GM23338 (cell line): ENCODE data around the gene SND1. TPM values are rescaled to one million over a fixed set of nuclear protein-coding genes. Genes with fewer than 3 reads are reported as not detected.

Source experiments
- ATAC-seq: fragments of 200-7000 bp; cut with Tn5 transposase; 3 replicates; pipeline ENCODE4 v1.9.1; 2020
- DNase-seq: peaks from one replicate; pipeline ENCODE4 v3.0.0-alpha.2; 2015; ENCODE audit warnings: low spot score
- H2AFZ ChIP-seq: fragments of 200-600 bp; sonication (generic); 2 replicates; pipeline ENCODE4 v1.8.0; 2016; ENCODE audit warnings: antibody characterized with exemption, mild to moderate bottlenecking, moderate library complexity
- H3F3A ChIP-seq: fragments of 200-600 bp; sonication (generic); replicated peaks from 2 replicates; pipeline ENCODE4 v1.8.0; 2017; ENCODE audit warnings: antibody characterized with exemption, mixed run types, low read depth
- H3K27ac ChIP-seq: fragments of 200-600 bp; sonication (generic); 2 replicates; pipeline ENCODE4 v1.6.1; 2016; ENCODE audit warnings: low read depth
- H3K27me3 ChIP-seq: fragments of 200-600 bp; sonication (generic); 2 replicates; pipeline ENCODE4 v1.8.0; 2016; ENCODE audit warnings: mild to moderate bottlenecking, mixed run types, moderate library complexity; ENCODE audit not compliant: insufficient read depth
- H3K36me3 ChIP-seq: fragments of 200-600 bp; sonication (generic); 2 replicates; pipeline ENCODE4 v1.8.0; 2016; ENCODE audit warnings: mild to moderate bottlenecking; ENCODE audit not compliant: insufficient read depth
- H3K4me1 ChIP-seq: fragments of 200-600 bp; sonication (generic); 2 replicates; pipeline ENCODE4 v1.8.0; 2016; ENCODE audit warnings: mild to moderate bottlenecking, moderate library complexity; ENCODE audit not compliant: insufficient read depth
- H3K4me2 ChIP-seq: fragments of 200-600 bp; sonication (generic); 2 replicates; pipeline ENCODE4 v1.7.1; 2017; ENCODE audit warnings: mixed run types
- H3K4me3 ChIP-seq: fragments of 200-600 bp; sonication (generic); 2 replicates; pipeline ENCODE4 v1.6.1; 2016; ENCODE audit warnings: mixed run types
- H3K79me2 ChIP-seq: fragments of 200-600 bp; sonication (generic); replicated peaks from 2 replicates; pipeline ENCODE4 v1.8.0; 2017; ENCODE audit warnings: mild to moderate bottlenecking; ENCODE audit not compliant: insufficient read depth
- H3K9me2 ChIP-seq: fragments of 200-600 bp; sonication (generic); 2 replicates; pipeline ENCODE4 v1.8.0; 2017; ENCODE audit not compliant: insufficient read depth
- H4K20me1 ChIP-seq: fragments of 200-600 bp; sonication (generic); replicated peaks from 2 replicates; pipeline ENCODE4 v1.8.0; 2017; ENCODE audit warnings: mild to moderate bottlenecking; ENCODE audit not compliant: insufficient read depth
- H3K27ac Mint-ChIP-seq: 2 replicates; pipeline ENCODE4 v1.8.0; 2020; ENCODE audit warnings: inconsistent platforms, mild to moderate bottlenecking, moderate library complexity, mixed read lengths
- H3K27me3 Mint-ChIP-seq: 3 replicates; pipeline ENCODE4 v1.8.0; 2022; ENCODE audit warnings: low read depth, mild to moderate bottlenecking, moderate library complexity, mixed read lengths, inconsistent platforms; ENCODE audit not compliant: insufficient read depth, poor library complexity
- H3K36me3 Mint-ChIP-seq: 3 replicates; pipeline ENCODE4 v1.8.0; 2021; ENCODE audit warnings: low read depth, mild to moderate bottlenecking, inconsistent platforms, moderate library complexity, mixed read lengths
- H3K4me1 Mint-ChIP-seq: 3 replicates; pipeline ENCODE4 v1.8.0; 2020; ENCODE audit warnings: mild to moderate bottlenecking, inconsistent platforms, mixed read lengths
- H3K4me3 Mint-ChIP-seq: 3 replicates; pipeline ENCODE4 v1.8.0; 2021; ENCODE audit warnings: moderate library complexity, mild to moderate bottlenecking, inconsistent platforms, mixed read lengths
- H3K9me3 Mint-ChIP-seq: 3 replicates; pipeline ENCODE4 v1.8.0; 2020; ENCODE audit warnings: moderate library complexity, mild to moderate bottlenecking, inconsistent platforms, mixed read lengths
- ETS1 ChIP-seq: IDR thresholded peaks from 2 replicates; pipeline ENCODE4 v1.6.1; 2016; ENCODE audit warnings: antibody characterized with exemption
- EZH2 ChIP-seq: fragments of 200-600 bp; sonication (generic); IDR thresholded peaks from one replicate; pipeline ENCODE4 v1.8.0; 2017; ENCODE audit warnings: antibody characterized with exemption, mild to moderate bottlenecking, low read depth; ENCODE audit not compliant: unreplicated experiment
- JUNB ChIP-seq: IDR thresholded peaks from one replicate; pipeline ENCODE4 v1.6.1; 2016; ENCODE audit warnings: antibody characterized with exemption; ENCODE audit not compliant: unreplicated experiment
- POLR2AphosphoS5 ChIP-seq: IDR thresholded peaks from 2 replicates; pipeline ENCODE4 v1.6.1; 2016; ENCODE audit warnings: antibody characterized with exemption, low read depth
- REST ChIP-seq: IDR thresholded peaks from one replicate; pipeline ENCODE4 v1.6.1; 2018; ENCODE audit warnings: antibody characterized with exemption; ENCODE audit not compliant: unreplicated experiment
- STAT1 ChIP-seq: IDR thresholded peaks from one replicate; pipeline ENCODE4 v1.6.1; 2016; ENCODE audit warnings: antibody characterized with exemption; ENCODE audit not compliant: unreplicated experiment
- ZNF331 ChIP-seq: fragments of 250-450 bp; sonication (Bioruptor Pico); IDR thresholded peaks from 2 replicates; pipeline ENCODE4 v1.5.0; 2020; ENCODE audit warnings: low read depth, mild to moderate bottlenecking, moderate library complexity
- polyA plus RNA-seq: library from polyadenylated mRNA; unstranded; fragments of >200 nt; fragmentation: Nextera tagmentation; extraction: Ambion mirVana; gene quantifications from 2 replicates; pipeline ENCODE4 v1.2.1, GENCODE V29; 2016
- total RNA-seq: library from RNA; depleted of rRNA; stranded (reverse); fragments of >200 nt; shearing (Covaris generic); gene quantifications from 2 replicates; pipeline ENCODE4 v1.2.3, GENCODE V29; 2014
- TF ChIP-seq, protein P1 (sequence below), 2 experiments: fragments of 200-600 bp in 1 of 2; sonication (generic) in 1 of 2; conservative IDR thresholded peaks; 2 replicates each; pipeline versions ENCODE4 v1.5.1 to v1.6.1; 2016 to 2017; ENCODE audit warnings: antibody characterized with exemption in 2 of 2, low read depth in 2 of 2, mild to moderate bottlenecking in 2 of 2, moderate library complexity in 1 of 2

Gene SND1
- total and polyA plus RNA-seq, 2 experiments from 2014 or later = 107 to 254 TPM

DNA sequence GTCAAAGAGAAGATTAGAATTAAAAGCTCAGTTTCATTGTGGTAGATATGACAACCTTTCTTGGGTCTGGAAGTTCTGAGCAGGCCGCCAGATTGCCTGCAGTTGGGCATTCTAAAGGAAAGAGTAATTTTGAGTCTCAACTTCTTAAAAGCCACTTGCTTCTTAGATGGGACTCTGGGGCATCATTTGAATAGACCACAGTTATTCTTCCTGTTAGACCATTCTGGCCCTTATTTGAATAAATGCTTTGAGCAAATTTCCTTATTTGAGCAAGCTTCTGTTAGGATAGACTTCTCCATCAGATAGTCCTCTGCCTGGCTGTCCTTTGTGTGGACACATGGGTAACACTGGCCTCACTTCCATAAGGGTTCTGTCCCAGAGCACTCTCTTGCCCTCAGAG lies 40.2 kb downstream of the SND1 start (continued):
- TF ChIP-seq, protein P1, sequence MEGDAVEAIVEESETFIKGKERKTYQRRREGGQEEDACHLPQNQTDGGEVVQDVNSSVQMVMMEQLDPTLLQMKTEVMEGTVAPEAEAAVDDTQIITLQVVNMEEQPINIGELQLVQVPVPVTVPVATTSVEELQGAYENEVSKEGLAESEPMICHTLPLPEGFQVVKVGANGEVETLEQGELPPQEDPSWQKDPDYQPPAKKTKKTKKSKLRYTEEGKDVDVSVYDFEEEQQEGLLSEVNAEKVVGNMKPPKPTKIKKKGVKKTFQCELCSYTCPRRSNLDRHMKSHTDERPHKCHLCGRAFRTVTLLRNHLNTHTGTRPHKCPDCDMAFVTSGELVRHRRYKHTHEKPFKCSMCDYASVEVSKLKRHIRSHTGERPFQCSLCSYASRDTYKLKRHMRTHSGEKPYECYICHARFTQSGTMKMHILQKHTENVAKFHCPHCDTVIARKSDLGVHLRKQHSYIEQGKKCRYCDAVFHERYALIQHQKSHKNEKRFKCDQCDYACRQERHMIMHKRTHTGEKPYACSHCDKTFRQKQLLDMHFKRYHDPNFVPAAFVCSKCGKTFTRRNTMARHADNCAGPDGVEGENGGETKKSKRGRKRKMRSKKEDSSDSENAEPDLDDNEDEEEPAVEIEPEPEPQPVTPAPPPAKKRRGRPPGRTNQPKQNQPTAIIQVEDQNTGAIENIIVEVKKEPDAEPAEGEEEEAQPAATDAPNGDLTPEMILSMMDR (conservative IDR thresholded peaks at IDR 0.05; ENCODE audit: low read depth in 2 of 2) = no peak
- TF ChIP-seq ETS1 (no peak), EZH2 (no peak), STAT1 (no peak)

DNA sequence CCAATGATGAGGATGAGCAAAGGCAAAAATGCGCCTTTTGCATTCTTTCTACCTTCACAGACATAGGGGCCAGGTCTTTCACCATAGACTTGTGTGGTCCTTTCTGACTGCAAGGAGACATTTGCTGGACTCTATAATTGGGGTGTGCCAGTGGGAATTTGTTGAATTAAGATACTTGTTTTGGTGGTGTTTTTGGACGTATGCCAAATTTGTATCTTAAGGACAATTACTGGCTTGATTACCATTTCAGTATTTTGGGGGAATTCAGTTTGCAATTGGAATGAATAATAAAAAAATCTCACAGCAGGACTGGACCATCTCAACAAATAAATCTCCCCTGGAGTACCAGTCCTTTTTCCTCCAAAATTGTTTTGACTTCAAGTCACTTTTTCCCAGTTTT lies 47.9 kb downstream of the SND1 start:
- Histone ChIP-seq H2AFZ (no peak overlapping the region), H3K36me3 (peaks cover 76% of the 10 kb centered on the region), H3K27ac (no peak overlapping the region), H3K4me3 (no peak overlapping the region), H3F3A (no peaks in the 10 kb centered on the region), H3K79me2 (peaks cover 77% of the 10 kb centered on the region), H4K20me1 (peaks cover 59% of the 10 kb centered on the region), H3K4me1 (no peaks in the 10 kb centered on the region), H3K27me3 (no peaks in the 10 kb centered on the region), H3K4me2 (no peak overlapping the region), H3K9me2 (no peaks in the 10 kb centered on the region)
- no peak for ATAC-seq
- TF ChIP-seq JUNB = no peak
- no peak for TF ChIP-seq EZH2
- no peak for TF ChIP-seq ZNF331
- no peak for TF ChIP-seq POLR2AphosphoS5
- TF ChIP-seq, protein P1 (conservative IDR thresholded peaks at IDR 0.05; ENCODE audit: low read depth in 2 of 2) = no peak
- TF ChIP-seq REST = no peak
- Mint-ChIP-seq H3K4me3 (no peak overlapping the region), H3K27ac (no peak overlapping the region), H3K9me3 (no peaks in the 10 kb centered on the region), H3K4me1 (peaks cover 5% of the 10 kb centered on the region; the same call in 2 of the 3 replicates), H3K36me3 (peaks cover 86% of the 10 kb centered on the region), H3K27me3 (no peaks in the 10 kb centered on the region)
- no peak for DNase-seq
